ENCODE results near the gene FARP1.

- TF ChIP-seq CTCF (IDR thresholded peaks at IDR 0.05): no peak
- no peak for TF ChIP-seq EP300 (IDR thresholded peaks at IDR 0.05)
Measured at GRCh38 chr13:98279473-98280175, 136.7 kb downstream of the FARP1 start.
